ENCODE measurements around the gene RUFY3.
"Not testable (repeated sequence)": the region's sequence is repeated elsewhere in the genome, so short reads cannot be mapped to it uniquely, and the experiment has no call there.

RUFY3 gene

GRCh38 chr4:70705183-70706043, 16.4 kb upstream of the RUFY3 start:
- peak in 57 of 58 donors; percentile 30 to 86 (median 65) for DNase-seq

GRCh38 chr4:70706044-70706461, 15.7 kb upstream of the RUFY3 start:
- no peak for DNase-seq

GRCh38 chr4:70706516-70706915, 15.2 kb upstream of the RUFY3 start:
- no peak for DNase-seq

- no peak for DNase-seq
Measured at GRCh38 chr4:70709611-70710205, 12.1 kb upstream of the RUFY3 start.

- no peak for DNase-seq
Measured at GRCh38 chr4:70711599-70711998, 10.2 kb upstream of the RUFY3 start.

GRCh38 chr4:70712150-70712549, 9.6 kb upstream of the RUFY3 start:
- DNase-seq, result no peak

GRCh38 chr4:70712604-70713452, 8.9 kb upstream of the RUFY3 start:
- DNase-seq, result no peak

GRCh38 chr4:70713453-70714078, 8.2 kb upstream of the RUFY3 start:
- DNase-seq, result no peak

- DNase-seq, result no peak
Measured at GRCh38 chr4:70714079-70714887, 7.5 kb upstream of the RUFY3 start.

- no peak for DNase-seq
Measured at GRCh38 chr4:70715097-70715496, 6.7 kb upstream of the RUFY3 start.

GRCh38 chr4:70718811-70719604, 2.8 kb upstream of the RUFY3 start:
- DNase-seq, result no peak

GRCh38 chr4:70722199-70722791, 531 bp downstream of the RUFY3 start:
- DNase-seq, result peak in 29 of 58 donors; percentile 5 to 49 (median 21)

GRCh38 chr4:70724463-70724862, 2.7 kb downstream of the RUFY3 start:
- no peak for DNase-seq

- no peak for DNase-seq
Measured at GRCh38 chr4:70725633-70726032, 3.9 kb downstream of the RUFY3 start.

- DNase-seq, result not testable (repeated sequence)
Measured at GRCh38 chr4:70726515-70726914, 4.8 kb downstream of the RUFY3 start.

- peak in 1 of 58 donors; percentile 5 for DNase-seq
Measured at GRCh38 chr4:70728091-70728490, 6.3 kb downstream of the RUFY3 start.

- DNase-seq, result not testable (repeated sequence)
Measured at GRCh38 chr4:70732878-70733277, 11.1 kb downstream of the RUFY3 start.

- peak in 6 of 58 donors; percentile 4 to 53 (median 22) for DNase-seq
Measured at GRCh38 chr4:70734168-70734954, 12.6 kb downstream of the RUFY3 start.

Data from anterior cingulate cortex (tissue), 58 donors.